NCI-H2171 (cell line): Measurements from ENCODE around the gene DEAF1.
"Not testable (repeated sequence)": the region's sequence is repeated elsewhere in the genome, so short reads cannot be mapped to it uniquely, and the experiment has no call there.

Source experiments
- DNase-seq: peaks from one replicate; lab custom pipeline; 2025; lab: John Stamatoyannopoulos, UW

Gene DEAF1, protein sequence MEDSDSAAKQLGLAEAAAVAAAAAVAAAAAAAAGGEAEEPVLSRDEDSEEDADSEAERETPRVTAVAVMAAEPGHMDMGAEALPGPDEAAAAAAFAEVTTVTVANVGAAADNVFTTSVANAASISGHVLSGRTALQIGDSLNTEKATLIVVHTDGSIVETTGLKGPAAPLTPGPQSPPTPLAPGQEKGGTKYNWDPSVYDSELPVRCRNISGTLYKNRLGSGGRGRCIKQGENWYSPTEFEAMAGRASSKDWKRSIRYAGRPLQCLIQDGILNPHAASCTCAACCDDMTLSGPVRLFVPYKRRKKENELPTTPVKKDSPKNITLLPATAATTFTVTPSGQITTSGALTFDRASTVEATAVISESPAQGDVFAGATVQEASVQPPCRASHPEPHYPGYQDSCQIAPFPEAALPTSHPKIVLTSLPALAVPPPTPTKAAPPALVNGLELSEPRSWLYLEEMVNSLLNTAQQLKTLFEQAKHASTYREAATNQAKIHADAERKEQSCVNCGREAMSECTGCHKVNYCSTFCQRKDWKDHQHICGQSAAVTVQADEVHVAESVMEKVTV

DNA sequence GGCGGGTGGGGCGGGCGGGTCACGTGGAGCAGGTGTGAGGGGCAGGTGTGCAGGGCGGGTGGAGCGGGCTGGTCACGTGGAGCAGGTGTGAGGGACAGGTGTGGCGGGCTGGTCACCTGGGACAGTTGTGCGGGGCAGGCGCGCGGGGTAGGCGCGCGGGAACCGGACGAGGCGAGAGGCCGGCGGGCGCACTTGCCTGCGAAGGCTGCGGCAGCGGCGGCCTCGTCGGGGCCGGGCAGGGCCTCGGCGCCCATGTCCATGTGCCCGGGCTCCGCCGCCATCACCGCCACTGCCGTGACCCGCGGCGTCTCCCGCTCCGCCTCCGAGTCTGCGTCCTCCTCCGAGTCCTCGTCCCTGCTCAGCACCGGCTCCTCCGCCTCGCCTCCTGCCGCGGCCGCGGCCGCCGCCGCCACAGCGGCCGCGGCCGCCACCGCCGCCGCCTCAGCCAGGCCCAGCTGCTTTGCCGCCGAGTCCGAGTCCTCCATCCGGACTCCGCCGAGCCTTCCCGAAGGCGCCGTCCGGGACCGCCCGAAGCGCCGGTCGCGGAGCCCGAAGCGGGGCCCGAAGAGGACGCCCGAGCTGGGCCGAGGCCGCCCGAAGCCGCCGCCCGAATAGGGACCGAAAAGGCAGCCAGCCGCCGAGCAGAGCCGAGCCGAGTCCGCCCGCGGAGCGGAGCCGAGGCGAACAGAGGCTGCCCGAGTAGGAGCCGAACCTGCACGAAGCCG lies at the start of gene DEAF1:
TSS of gene DEAF1 (minus strand) at position 660 of the 725 bp plus-strand sequence. CDS start at position 485, 175 bp downstream.
- peak; percentile 71 for DNase-seq

DNA sequence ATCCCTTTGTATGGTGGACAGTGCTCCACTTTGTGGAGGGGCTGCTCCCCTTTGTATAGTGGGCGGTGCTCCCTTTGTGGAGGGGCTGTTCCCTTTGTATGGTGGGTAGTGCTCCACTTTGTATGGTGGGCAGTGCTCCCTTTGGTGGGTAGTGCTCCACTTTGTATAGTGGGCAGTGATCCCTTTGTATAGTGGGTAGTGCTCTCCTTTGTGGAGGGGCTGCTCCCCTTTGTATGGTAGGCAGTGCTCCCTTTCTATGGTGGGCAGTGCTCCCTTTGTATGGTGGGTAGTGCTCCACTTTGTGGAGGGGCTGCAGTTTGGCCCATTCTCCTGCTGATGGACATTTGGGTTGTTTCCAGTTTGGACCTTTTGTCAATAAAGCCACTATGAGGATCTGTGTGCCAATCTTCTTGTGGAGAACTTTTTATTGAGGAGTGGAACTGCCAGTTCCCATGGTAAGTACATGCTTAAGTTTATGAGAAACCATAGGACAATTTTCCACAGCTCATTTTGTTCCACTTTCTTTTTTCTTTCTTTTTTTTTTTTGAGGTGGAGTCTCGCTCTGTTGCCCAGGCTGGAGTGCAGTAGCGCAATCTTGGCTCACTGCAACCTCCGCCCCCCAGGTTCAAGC lies 47.7 kb upstream of the DEAF1 start:
- DNase-seq = no peak

DNA sequence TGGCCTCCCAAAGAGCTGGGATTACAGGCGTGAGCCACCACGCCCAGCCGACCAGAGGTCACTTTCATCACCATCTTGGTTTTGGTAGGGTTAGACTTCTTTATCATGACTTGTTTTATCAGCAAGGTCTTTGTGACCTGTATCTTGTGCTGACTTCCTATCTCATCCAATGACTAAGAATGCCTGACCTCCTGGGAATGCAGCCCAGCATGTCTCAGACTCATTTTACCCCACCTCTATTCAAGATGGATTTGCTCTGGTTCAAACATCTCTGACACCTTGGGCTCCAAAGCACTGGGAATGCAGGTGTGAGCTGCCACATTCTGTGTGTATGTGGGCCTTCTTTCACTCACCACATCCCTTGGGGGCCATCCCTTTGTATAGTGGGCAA lies 47.1 kb upstream of the DEAF1 start:
- DNase-seq = no peak

DNA sequence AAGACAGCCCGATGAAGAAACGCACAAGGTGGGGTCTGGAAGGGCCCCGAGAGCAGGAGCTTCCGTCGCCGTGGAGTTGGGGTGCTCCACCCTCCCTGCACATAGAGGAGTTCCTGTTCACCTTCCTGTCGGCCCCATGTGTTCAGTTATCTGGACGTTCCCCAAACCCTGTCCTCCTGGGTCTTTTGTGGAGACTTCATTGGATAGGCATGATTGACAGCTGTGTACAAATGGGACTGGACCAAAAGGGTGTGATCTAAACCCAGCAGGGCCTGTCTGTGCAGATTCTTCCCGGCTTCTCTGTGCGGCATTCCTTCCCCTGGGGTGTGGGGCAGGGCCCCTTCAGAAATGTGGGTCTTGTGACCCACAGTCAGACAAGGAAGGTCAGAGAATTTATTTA lies 42.9 kb upstream of the DEAF1 start:
- DNase-seq = not testable (repeated sequence)

DNA sequence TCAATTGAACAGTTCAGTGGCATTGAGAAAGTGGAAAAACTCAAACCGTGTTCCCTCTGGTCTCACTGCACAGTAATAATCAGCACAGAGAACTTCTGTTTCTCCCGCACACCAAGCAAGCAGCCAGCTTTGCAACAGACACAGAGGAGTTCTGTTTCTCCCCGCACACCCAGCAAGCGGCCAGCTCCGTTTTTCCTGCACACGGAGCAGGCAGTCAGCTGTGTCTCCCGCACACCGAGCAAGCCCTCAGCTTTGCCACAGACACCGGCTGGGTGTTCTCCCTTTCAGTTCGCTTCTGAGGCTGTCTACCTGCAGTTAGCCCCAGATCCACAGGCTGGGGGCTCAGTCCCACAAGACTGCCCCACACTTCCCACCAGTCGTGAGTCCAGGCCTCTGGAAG lies 42.3 kb upstream of the DEAF1 start:
- no peak for DNase-seq

DNA sequence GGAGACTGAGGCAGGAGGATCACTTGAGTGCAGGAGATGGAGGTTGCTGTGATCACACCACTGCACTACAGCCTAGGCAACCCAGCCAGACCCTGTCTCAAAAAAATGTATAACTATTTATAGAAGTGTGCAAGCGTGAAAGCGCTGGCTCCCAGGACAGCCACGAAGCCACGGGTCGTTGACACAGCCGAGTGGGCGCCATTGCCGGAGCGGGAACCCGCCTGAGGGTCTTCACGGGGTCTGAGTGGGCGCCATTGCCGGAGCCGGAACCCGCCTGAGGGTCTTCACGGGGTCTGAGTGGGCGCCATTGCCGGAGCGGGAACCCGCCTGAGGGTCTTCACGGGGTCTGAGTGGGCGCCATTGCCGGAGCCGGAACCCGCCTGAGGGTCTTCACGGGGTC lies 39.5 kb upstream of the DEAF1 start:
- not testable (repeated sequence) for DNase-seq

DNA sequence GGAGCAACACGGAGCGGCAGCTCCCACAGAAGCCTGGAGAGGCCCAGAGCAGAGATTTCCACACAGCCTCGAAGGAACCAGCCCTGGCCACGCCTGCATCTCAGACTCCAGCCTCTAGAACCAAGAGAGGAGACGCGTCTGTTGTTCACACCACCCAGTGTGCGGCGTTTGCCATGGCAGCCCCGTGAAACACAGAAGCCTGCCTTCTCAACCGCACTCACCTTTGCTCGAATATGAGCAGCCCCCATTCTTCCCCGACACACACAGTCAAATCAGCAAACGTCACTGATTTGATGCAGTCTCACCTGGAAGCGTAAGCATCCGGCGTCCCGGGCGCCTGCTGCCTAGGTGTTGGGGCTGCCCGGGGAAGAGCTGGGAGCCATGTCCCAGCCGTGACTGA lies 38.0 kb upstream of the DEAF1 start:
- DNase-seq = no peak

DNA sequence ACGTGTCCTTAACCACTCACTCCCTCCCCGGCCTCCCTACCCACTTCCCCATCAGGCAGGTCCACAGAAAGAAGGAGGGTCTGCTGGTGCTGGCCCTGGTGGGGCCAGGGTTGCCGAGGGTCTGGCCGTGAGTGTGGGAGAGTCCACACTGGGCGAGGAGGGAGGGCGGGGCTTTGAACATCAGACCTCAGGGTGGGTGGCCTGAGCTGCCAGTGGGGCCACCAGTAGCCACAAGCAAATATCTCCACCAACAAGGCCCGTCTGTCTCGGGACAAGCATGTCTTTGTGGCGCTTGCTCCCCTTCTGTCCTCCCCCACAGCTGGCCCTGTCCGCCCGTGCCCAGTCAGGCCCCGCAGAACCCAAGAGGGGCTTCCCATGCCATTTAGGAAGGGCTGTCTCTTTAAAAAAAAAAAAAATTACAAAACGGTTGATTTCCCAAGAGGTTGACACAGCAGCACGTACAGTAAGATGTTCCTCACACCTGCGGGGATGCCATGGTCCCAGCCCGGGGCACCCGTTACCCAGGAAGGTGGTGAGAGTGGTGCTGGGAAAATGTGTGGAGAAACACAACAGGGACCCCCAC lies 34.6 kb upstream of the DEAF1 start:
- DNase-seq = no peak

DNA sequence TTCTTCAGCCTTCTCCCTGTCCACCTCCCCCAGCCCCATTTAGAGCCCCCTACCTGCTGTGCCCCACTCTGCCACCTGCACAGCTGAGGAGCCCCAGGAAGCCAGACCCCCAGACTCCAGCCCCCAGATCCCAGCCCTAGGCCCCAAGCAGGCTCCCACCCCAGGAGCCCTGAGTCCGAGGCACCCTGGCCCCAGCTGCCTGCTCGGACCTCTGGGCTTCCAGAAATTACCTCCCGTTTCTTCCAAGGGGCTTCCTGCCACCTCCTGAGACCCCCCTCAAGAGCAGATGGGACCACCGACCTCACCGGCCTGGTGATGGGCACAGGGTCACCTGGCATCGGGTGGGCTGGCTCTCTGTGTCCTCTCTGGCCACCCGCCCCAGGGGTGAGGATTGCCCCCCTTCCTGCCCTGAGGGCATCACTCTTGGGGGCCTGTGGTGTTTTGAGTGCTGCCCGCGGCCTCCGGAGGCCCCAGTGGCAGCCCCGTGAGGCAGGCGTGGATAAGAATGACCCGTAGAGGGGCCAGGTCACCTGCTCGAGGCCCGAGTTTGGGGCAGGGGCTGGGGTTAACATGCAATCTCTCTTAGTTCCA lies 34.0 kb upstream of the DEAF1 start:
- no peak for DNase-seq

DNA sequence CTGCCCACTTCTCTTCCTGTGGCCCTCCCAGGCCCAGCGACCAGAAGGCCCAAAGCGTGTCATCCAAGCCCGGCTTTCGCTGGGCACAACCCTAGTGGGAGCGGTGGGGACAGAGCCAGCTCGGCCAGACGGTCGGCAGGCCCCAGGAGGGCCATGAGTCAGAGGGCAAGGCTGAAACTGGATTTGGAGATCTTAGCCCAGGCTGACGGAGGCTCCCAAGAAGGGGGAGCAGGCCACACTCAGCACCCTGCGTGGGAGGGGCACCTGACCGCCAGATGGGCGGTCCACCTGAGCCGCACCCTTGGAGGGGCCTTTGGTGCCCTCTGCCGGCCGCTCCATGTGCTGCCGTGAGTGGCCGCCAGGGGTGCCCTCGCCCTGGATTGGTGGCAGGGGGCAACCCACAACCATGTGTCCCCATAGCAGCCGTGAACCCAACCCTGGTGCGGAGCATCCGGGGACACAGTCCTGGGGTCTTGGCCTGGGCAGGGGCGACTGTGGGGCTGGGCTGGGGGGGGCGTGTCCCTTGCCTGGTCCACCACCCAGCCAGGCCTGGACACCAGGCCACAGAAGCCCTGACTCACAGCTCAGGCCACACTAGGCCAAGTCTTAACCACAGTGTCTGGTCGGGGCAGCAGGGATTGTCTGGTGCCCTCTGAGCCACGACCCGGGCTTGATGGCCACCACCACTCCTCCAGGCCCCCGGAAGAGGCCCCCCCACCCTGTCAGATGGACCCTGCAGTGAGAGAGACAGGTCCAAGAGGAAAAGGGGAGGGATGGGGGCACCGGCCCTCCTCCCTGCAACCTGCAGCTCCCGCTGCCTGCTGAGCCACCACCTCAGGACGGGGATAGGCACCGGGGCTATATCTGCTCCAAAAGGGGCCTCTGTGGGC lies 33.1 kb upstream of the DEAF1 start:
- peak; percentile 17 for DNase-seq

DNA sequence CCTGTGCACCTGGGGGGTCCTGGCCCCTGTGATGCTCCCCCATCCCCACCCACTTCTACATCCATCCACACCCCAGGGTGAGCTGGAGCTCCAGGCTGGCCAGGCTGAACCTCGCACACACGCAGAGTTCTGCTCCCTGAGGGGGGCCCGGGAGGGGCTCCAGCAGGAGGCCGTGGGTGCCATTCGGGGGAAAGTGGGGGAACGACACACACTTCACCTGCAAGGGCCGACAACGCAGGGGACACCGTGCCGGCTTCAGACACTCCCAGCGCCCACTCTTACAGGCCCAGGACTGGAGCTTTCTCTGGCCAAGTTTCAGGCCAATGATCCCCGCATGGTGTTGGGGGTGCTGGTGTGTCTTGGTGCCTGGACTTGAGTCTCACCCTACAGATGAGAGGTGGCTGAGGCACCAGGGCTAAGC lies 32.3 kb upstream of the DEAF1 start:
- no peak for DNase-seq

DNA sequence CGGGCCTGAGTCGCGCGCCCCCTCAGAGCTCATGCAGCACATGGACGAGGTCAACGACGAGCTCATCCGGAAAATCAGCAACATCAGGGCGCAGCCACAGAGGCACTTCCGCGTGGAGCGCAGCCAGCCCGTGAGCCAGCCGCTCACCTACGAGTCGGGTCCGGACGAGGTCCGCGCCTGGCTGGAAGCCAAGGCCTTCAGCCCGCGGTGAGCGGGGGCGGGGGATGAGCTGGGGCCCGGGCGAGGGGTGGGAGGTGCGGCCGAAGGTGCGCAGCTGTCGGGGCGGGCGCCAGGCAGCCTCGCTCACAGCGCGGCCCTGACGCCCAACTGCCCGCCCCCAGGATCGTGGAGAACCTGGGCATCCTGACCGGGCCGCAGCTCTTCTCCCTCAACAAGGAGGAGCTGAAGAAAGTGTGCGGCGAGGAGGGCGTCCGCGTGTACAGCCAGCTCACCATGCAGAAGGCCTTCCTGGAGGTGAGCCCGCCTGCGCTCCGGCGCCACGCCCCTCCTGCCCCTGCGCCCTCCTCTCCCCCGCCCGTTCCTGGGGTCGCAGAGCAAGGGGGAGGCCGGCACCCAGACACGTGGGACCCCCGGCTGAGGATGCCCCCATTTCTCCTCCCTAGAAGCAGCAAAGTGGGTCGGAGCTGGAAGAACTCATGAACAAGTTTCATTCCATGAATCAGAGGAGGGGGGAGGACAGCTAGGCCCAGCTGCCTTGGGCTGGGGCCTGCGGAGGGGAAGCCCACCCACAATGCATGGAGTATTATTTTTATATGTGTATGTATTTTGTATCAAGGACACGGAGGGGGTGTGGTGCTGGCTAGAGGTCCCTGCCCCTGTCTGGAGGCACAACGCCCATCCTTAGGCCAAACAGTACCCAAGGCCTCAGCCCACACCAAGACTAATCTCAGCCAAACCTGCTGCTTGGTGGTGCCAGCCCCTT lies 31.5 kb upstream of the DEAF1 start:
- DNase-seq = no peak

DNA sequence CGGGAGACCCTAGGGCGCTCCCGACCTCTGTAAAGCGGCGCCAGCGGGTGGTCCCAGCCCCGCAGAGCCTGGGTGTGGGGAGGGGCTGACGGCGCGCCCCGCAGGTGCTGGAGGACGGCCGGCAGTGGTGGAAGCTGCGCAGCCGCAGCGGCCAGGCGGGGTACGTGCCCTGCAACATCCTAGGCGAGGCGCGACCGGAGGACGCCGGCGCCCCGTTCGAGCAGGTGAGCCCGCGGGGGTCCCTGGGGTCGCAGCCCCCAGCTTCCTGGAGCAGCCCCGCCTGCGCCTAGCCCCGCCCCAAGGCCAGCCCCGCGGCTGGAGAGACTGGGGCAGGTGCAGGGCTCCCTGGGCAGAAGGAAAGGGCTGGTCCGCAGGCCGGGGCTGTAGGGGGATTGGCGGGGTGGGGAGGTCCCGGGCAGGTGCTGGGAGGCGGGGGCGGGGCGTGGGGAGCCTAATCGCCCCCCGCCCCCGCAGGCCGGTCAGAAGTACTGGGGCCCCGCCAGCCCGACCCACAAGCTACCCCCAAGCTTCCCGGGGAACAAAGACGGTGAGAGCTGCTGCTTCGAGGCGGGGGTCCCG lies 30.7 kb upstream of the DEAF1 start:
- no peak for DNase-seq

DNA sequence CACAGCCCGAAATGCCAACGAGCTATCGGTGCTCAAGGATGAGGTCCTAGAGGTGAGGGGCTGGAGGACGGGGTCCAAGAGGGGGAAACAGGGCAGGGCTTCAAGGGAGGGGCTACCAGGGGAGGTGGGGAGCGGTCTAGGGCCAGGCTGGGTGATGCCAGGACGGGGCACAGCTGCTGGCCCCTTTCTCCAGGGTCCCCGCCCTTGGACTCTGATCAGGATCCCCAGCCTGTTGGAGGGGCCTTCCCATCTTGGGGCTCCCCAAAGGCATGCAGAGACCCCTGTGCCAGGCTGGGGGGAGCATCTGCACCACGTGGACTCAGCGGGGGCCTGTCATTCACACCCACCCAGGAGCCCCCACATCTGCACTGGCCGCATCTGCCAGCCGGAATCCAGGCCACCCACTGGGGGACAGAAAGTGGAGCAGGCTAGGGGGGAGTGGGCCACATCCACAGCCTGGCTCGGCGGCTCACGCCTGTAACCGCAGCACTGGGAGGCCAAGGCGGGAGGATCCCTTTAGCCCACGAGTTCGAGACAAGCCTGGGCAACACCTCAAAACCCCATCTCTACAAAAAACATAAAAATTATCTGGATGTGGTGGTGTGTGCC lies 29.9 kb upstream of the DEAF1 start:
- DNase-seq = no peak

DNA sequence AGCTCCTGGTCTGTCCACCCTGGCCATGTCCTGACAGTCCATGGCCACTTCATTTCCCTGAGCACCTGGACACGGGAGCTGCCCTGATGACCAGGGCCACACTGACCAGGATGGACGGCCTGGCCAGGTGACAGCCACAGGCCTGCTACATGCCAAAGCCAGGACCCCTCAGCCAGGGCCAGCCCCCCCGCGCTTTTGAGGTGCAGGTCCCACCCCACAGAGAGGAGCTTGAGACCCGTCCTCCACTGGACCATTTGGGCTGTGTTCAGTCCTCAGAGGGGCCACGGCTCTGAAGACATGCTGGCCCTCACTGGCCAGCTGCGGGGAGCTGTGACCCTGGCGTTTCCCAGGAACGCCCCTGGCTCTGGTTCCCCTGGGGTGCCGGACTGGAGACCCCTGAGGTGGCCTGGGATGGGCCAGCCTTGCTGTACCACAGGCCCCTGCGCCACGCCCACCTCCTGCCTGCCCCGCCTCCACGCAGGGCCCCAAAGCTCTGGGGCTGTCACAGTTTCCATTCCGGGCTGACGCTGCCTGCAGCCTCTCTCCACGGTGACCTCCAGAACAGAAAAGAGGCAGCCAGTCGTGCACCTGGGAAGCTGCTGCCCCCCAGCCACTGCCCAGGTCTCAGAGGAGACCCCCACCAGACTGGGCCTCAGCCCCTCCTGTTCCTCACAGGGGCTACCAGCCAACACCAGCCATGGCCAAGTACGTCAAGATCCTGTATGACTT lies 29.2 kb upstream of the DEAF1 start:
- DNase-seq = no peak

DNA sequence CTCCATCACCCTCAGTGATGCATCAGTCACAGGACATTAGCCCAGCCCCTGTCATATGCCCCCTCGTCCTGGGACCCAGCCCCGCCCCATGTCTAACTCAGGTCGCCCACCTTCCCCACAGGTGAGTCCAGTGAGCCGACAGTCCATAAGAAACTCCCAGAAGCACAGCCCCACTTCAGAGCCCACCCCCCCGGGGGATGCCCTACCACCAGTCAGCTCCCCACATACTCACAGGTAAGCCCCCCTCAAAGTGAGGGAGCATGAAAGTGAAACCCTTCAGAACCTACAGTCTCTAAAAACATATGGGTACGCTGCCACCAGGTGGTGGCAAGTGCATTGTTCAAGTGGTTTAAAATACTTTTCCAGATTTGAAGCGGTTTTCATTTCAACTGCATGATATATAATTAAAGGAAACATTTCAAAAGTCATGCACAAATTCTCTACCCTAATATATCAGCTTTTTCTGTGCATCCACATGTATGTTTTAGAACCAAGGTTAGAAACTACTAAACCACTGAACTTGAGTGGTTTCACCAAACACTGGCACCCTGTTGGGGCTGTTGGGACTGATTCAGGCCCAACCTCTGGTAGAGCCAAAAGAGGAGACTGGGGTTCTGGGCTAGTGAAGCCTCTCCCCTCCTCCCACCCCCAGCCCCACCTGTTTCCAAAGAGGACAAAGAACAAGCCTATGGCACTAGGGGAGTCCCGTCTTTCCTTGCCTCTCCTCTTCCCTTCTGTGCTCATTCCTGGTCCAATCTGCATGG lies 28.3 kb upstream of the DEAF1 start:
- no peak for DNase-seq

DNA sequence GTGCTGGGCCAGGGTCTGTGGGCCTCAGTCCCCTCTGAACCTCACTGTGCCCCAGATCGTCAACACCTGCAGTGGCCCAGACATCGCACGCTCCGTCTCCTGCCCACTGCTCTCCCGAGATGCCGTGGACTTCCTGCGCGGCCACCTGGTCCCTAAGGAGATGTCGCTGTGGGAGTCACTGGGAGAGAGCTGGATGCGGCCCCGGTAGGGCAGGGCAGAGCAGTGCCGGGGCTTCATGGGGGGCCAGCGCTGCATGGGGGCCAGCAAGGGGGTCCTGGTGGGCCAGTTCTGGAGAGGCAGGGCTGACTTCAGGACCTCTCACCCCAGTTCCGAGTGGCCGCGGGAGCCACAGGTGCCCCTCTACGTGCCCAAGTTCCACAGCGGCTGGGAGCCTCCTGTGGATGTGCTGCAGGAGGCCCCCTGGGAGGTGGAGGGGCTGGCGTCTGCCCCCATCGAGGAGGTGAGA lies 27.4 kb upstream of the DEAF1 start:
- DNase-seq = no peak
